ENCODE data around the gene DLEC1.

Gene DLEC1

DNA sequence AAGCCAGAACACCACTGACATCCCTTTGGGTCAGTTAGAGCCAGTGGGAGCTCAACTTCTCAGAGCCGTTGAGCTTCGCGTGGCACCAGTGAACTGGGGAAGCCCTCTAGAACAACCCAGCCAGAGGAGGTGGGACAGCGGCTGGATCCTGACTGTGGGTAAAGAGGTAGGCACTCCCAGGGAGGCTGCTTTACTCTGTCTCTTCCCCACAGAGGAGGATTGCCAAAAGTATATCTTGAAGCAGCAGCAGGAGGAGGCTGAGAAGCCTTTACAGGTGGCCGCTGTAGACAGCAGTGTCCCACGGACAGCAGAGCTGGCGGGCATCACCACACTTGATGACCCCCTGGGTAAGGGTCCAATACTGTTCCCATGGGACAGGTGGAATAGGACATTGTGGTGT is 100.6 kb downstream of the DLEC1 start:
- H3F3A ChIP-seq (ENCODE audit: low read depth), result no peaks in the 10 kb centered on the region
- no peaks in the 10 kb centered on the region for H3K27me3 ChIP-seq (ENCODE audit: insufficient read depth, low read length, poor library complexity, severe bottlenecking)
- peaks cover 55% of the 10 kb centered on the region for H3K79me2 ChIP-seq (ENCODE audit: insufficient read depth, low read length)
- H4K20me1 ChIP-seq (ENCODE audit: insufficient read depth, low read length, poor library complexity, severe bottlenecking), result peaks cover 31% of the 10 kb centered on the region
- H3K9me3 ChIP-seq (ENCODE audit: insufficient read depth, low read depth, low read length), result no peaks in the 10 kb centered on the region
- H3K9ac ChIP-seq (ENCODE audit: low read depth, low read length, poor library complexity, severe bottlenecking), result peak overlapping the region; percentile 83
- H3K4me3 ChIP-seq (ENCODE audit: low read length, poor library complexity, severe bottlenecking), result peak overlapping the region; percentile 81
- H3K4me2 ChIP-seq (ENCODE audit: low read depth, low read length, poor library complexity, severe bottlenecking), result peak overlapping the region; percentile 89
- H3K9me2 ChIP-seq (replicated peaks; ENCODE audit: low read depth, low read length), result no peaks in the 10 kb centered on the region
- TF ChIP-seq EZH2phosphoT487 (IDR thresholded peaks at IDR 0.05; ENCODE audit: borderline replicate concordance) (no peak), CTCF (conservative IDR thresholded peaks at IDR 0.05; ENCODE audit: low read length) (no peak)
- H2AFZ ChIP-seq (ENCODE audit: low read length), result no peak overlapping the region
- H3K36me3 ChIP-seq (ENCODE audit: insufficient read depth, low read length), result no peaks in the 10 kb centered on the region
- H3K4me1 ChIP-seq (ENCODE audit: insufficient read depth, low read length, poor library complexity, severe bottlenecking), result peaks cover 36% of the 10 kb centered on the region

- Histone ChIP-seq H3K9me3 (ENCODE audit: insufficient read depth, low read depth, low read length) (no peaks in the 10 kb centered on the region), H3K9me2 (replicated peaks; ENCODE audit: low read depth, low read length) (no peaks in the 10 kb centered on the region), H3K4me3 (ENCODE audit: low read length, poor library complexity, severe bottlenecking) (peak overlapping the region; percentile 81), H3K79me2 (ENCODE audit: insufficient read depth, low read length) (peaks cover 47% of the 10 kb centered on the region), H3K9ac (ENCODE audit: low read depth, low read length, poor library complexity, severe bottlenecking) (no peak overlapping the region), H3K4me2 (ENCODE audit: low read depth, low read length, poor library complexity, severe bottlenecking) (peak overlapping the region; percentile 89), H3K4me1 (ENCODE audit: insufficient read depth, low read length, poor library complexity, severe bottlenecking) (peaks cover 30% of the 10 kb centered on the region), H3K36me3 (ENCODE audit: insufficient read depth, low read length) (no peaks in the 10 kb centered on the region), H3K27me3 (ENCODE audit: insufficient read depth, low read length, poor library complexity, severe bottlenecking) (no peaks in the 10 kb centered on the region), H4K20me1 (ENCODE audit: insufficient read depth, low read length, poor library complexity, severe bottlenecking) (peaks cover 22% of the 10 kb centered on the region), H3F3A (ENCODE audit: low read depth) (no peaks in the 10 kb centered on the region), H2AFZ (ENCODE audit: low read length) (no peak overlapping the region)
- TF ChIP-seq CTCF (conservative IDR thresholded peaks at IDR 0.05; ENCODE audit: low read length) (no peak), EZH2phosphoT487 (IDR thresholded peaks at IDR 0.05; ENCODE audit: borderline replicate concordance) (no peak)
Observed at GRCh38 chr3:38140326-38141172, 101.5 kb downstream of the DLEC1 start.

DNA sequence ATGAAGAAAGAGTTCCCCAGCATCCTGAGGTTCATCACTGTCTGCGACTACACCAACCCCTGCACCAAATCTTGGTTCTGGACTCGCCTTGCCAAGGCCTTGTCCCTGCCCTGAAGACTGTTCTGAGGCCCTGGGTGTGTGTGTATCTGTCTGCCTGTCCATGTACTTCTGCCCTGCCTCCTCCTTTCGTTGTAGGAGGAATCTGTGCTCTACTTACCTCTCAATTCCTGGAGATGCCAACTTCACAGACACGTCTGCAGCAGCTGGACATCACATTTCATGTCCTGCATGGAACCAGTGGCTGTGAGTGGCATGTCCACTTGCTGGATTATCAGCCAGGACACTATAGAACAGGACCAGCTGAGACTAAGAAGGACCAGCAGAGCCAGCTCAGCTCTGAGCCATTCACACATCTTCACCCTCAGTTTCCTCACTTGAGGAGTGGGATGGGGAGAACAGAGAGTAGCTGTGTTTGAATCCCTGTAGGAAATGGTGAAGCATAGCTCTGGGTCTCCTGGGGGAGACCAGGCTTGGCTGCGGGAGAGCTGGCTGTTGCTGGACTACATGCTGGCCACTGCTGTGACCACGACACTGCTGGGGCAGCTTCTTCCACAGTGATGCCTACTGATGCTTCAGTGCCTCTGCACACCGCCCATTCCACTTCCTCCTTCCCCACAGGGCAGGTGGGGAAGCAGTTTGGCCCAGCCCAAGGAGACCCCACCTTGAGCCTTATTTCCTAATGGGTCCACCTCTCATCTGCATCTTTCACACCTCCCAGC is 102.4 kb downstream of the DLEC1 start:
- Histone ChIP-seq H3K4me3 (ENCODE audit: low read length, poor library complexity, severe bottlenecking) (no peak overlapping the region), H3K9me3 (ENCODE audit: insufficient read depth, low read depth, low read length) (peaks cover 6% of the 10 kb centered on the region; the same call in 1 of the 2 replicates), H3K9ac (ENCODE audit: low read depth, low read length, poor library complexity, severe bottlenecking) (no peak overlapping the region), H4K20me1 (ENCODE audit: insufficient read depth, low read length, poor library complexity, severe bottlenecking) (peaks cover 14% of the 10 kb centered on the region), H3K36me3 (ENCODE audit: insufficient read depth, low read length) (no peaks in the 10 kb centered on the region), H3K4me1 (ENCODE audit: insufficient read depth, low read length, poor library complexity, severe bottlenecking) (peaks cover 27% of the 10 kb centered on the region), H2AFZ (ENCODE audit: low read length) (no peak overlapping the region), H3K9me2 (replicated peaks; ENCODE audit: low read depth, low read length) (no peaks in the 10 kb centered on the region), H3K27me3 (ENCODE audit: insufficient read depth, low read length, poor library complexity, severe bottlenecking) (no peaks in the 10 kb centered on the region), H3K4me2 (ENCODE audit: low read depth, low read length, poor library complexity, severe bottlenecking) (no peak overlapping the region), H3F3A (ENCODE audit: low read depth) (no peaks in the 10 kb centered on the region), H3K79me2 (ENCODE audit: insufficient read depth, low read length) (peaks cover 38% of the 10 kb centered on the region)
- TF ChIP-seq CTCF (conservative IDR thresholded peaks at IDR 0.05; ENCODE audit: low read length) (no peak), EZH2phosphoT487 (IDR thresholded peaks at IDR 0.05; ENCODE audit: borderline replicate concordance) (no peak)

Data from Loucy (cell line).